ENCODE data around the gene MIGA2. TPM values are rescaled to one million over a fixed set of nuclear protein-coding genes. Genes with fewer than 3 reads are reported as not detected.

Gene MIGA2
- total and polyA plus RNA-seq, 2 of the 4 experiments (the other 2 are of a cell fraction), result 12.5 to 25.3 TPM

DNA sequence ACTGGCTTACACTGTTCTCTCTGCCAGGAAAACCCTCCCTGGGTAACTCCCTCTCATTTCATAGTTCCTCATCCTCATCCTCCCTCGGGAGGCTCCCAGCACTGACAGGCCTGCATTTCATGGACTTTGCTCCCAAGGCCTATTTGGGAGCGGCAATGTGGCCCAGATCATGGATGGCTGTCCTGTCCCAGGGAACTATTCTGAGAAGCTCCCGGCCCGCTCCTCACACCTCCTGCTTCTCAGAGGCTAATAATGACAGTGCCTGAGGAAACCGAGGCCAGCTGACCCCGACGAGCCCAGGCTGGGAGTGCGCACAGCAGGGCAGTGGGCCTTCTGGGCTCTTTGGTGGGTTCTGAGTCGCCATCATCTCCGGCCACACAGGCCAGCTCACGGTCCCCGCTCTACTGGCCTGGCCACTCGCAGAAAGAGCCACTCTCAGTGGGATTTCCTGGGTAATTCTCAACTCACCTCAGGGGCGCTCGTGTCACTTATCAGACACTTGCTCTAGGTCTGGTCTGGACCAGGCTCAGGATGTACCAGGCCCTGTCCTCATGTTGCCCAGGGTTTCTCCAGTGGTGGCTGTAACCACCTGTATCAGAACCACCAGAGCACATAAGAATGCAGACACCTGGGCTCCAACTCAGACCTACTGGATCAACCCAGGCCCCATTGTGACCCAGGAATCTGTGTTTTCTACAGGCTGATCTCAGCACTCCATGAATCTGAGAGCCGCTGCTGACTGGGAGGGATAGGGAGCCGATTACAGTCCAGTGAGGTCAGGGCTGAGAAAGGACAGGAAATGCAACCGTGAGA lies 42.5 kb downstream of the MIGA2 start:
- CTCF ChIA-PET, result no interaction called here
- no peak overlapping the region for H2BK5ac ChIP-seq (ENCODE audit: low read depth, low read length, poor library complexity, severe bottlenecking)

More for the DNA sequence above, 42.5 kb downstream of the MIGA2 start:
- Histone ChIP-seq H3K23ac (ENCODE audit: low read depth, low read length) (no peak overlapping the region), H3K56ac (ENCODE audit: extremely low read depth, insufficient read depth, low read length) (no peak overlapping the region), H3K4me2 (ENCODE audit: low read depth, low read length) (no peak overlapping the region), H3K79me1 (ENCODE audit: low read depth in 1 of 2, low read length in 2 of 2) (peaks cover 23 to 35% of the 10 kb centered on the region in 2 experiments), H3K27ac (ENCODE audit: insufficient read depth, low read length) (no peak overlapping the region), H3K36me3 (ENCODE audit: control insufficient read depth, insufficient read depth, low read length) (no peaks in the 10 kb centered on the region), H3K14ac (replicated peaks; ENCODE audit: low read depth, low read length) (no peak overlapping the region), H2AFZ (replicated peaks; ENCODE audit: low read length, poor library complexity) (no peak overlapping the region), H4K8ac (ENCODE audit: low read depth in 2 of 2, low read length in 2 of 2) (no peak overlapping the region), H4K91ac (ENCODE audit: insufficient read depth, low read depth, low read length) (no peak overlapping the region), H3K9ac (ENCODE audit: low read depth, low read length) (no peak overlapping the region), H2BK20ac (ENCODE audit: low read depth, low read length) (no peak overlapping the region), H4K20me1 (ENCODE audit: insufficient read depth, low read length) (no peaks in the 10 kb centered on the region), H4K5ac (ENCODE audit: low read depth, low read length) (no peak overlapping the region), H3K4me3 (ENCODE audit: insufficient read depth, low read depth, low read length) (no peak overlapping the region), H2AK5ac (ENCODE audit: low read depth, low read length) (no peak overlapping the region), H3K18ac (ENCODE audit: low read depth, low read length) (no peak overlapping the region), H3K9me1 (ENCODE audit: insufficient read depth, low read length) (peaks cover 6% of the 10 kb centered on the region; the same call in 1 of the 2 replicates), H2BK120ac (ENCODE audit: low read depth, low read length) (no peak overlapping the region), H3K27me3 (ENCODE audit: control insufficient read depth, insufficient read depth, low read length) (no peaks in the 10 kb centered on the region), H2AK9ac (replicated peaks; ENCODE audit: low read depth, low read length, poor library complexity) (no peak overlapping the region), H2BK15ac (ENCODE audit: low read depth, low read length) (no peak overlapping the region), H3K4me1 (ENCODE audit: control insufficient read depth, insufficient read depth, low read length) (peaks cover 7% of the 10 kb centered on the region; the same call in 1 of the 2 replicates), H3K9me3 (ENCODE audit: control insufficient read depth, insufficient read depth, low read length) (no peaks in the 10 kb centered on the region), H3K4ac (ENCODE audit: low read depth, low read length) (no peak overlapping the region)
- DNase-seq, result no peak
- no peak for ATAC-seq (ENCODE audit: low read depth)
- no TSS peak for BruUV-seq (replicated peaks)
- intact Hi-C loops (cut with micrococcal nuclease) (no loop called here), dilution Hi-C loops (cut with HindIII; ENCODE audit: low sequenced_read_pairs, unreplicated experiment) (no loop called here), in situ Hi-C loops (cut with MboI; ENCODE audit: low sequenced_read_pairs) (no loop called here)
- WGBS, 2 experiments (ENCODE audit: extremely low coverage in 2 of 2, insufficient read length in 1 of 2), result 86% methylated on average over 13 of the region's 18 CpGs; no CpG with 5 or more reads in 1 of the 2 experiments
- TF ChIP-seq POLR2A (IDR thresholded peaks at IDR 0.05; ENCODE audit: low read depth, low read length) (no peak), MXI1 (IDR thresholded peaks at IDR 0.05; ENCODE audit: borderline replicate concordance, low read depth, low read length) (no peak), BHLHE40 (IDR thresholded peaks at IDR 0.05; ENCODE audit: low read depth, low read length) (no peak), NFE2L2 (IDR thresholded peaks at IDR 0.05; ENCODE audit: low read depth, low read length) (no peak), CEBPB (IDR thresholded peaks at IDR 0.05; ENCODE audit: low read depth, low read length) (no peak), RCOR1 (IDR thresholded peaks at IDR 0.05; ENCODE audit: insufficient replicate concordance, low read length) (no peak), SMC3 (IDR thresholded peaks at IDR 0.05; ENCODE audit: low read depth, low read length) (no peak)
- TF ChIP-seq, protein P1, sequence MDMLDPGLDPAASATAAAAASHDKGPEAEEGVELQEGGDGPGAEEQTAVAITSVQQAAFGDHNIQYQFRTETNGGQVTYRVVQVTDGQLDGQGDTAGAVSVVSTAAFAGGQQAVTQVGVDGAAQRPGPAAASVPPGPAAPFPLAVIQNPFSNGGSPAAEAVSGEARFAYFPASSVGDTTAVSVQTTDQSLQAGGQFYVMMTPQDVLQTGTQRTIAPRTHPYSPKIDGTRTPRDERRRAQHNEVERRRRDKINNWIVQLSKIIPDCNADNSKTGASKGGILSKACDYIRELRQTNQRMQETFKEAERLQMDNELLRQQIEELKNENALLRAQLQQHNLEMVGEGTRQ (IDR thresholded peaks at IDR 0.05; ENCODE audit: low read depth, low read length), result no peak
- TF ChIP-seq, protein P2, sequence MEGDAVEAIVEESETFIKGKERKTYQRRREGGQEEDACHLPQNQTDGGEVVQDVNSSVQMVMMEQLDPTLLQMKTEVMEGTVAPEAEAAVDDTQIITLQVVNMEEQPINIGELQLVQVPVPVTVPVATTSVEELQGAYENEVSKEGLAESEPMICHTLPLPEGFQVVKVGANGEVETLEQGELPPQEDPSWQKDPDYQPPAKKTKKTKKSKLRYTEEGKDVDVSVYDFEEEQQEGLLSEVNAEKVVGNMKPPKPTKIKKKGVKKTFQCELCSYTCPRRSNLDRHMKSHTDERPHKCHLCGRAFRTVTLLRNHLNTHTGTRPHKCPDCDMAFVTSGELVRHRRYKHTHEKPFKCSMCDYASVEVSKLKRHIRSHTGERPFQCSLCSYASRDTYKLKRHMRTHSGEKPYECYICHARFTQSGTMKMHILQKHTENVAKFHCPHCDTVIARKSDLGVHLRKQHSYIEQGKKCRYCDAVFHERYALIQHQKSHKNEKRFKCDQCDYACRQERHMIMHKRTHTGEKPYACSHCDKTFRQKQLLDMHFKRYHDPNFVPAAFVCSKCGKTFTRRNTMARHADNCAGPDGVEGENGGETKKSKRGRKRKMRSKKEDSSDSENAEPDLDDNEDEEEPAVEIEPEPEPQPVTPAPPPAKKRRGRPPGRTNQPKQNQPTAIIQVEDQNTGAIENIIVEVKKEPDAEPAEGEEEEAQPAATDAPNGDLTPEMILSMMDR (conservative IDR thresholded peaks at IDR 0.05; ENCODE audit: low read depth, low read length), result no peak
- TF ChIP-seq, protein P3, sequence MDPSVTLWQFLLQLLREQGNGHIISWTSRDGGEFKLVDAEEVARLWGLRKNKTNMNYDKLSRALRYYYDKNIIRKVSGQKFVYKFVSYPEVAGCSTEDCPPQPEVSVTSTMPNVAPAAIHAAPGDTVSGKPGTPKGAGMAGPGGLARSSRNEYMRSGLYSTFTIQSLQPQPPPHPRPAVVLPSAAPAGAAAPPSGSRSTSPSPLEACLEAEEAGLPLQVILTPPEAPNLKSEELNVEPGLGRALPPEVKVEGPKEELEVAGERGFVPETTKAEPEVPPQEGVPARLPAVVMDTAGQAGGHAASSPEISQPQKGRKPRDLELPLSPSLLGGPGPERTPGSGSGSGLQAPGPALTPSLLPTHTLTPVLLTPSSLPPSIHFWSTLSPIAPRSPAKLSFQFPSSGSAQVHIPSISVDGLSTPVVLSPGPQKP (IDR thresholded peaks at IDR 0.05; ENCODE audit: borderline replicate concordance, low read depth, low read length), result no peak
- POLR2A ChIA-PET (ENCODE audit: unreplicated experiment), result no interaction called here

Measured in IMR-90 (cell line).